ENCODE results near the gene MAP2.

MAP2 gene

DNA sequence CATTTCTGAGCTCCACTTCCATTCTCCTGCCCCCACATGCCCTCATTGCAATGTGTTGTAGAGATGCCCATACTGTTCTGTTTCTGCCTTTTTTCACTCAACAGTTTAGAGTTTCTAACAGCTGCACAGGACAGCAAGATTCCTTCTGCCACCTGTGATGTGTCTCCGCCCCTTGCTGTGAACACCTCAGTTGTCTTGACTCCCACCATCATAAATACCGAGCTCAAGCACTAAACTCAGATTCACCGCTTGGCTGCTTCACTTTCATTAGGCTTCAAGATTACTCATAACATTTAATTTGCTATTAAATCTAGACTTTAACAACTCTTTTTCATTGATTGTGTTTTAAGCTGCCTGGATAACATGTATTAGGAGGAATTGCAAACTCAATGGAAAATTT is 141.0 kb downstream of the MAP2 start:
- H3K9me3 Mint-ChIP-seq (ENCODE audit: low read depth), result no peaks in the 10 kb centered on the region
- H3K27me3 Mint-ChIP-seq, result no peaks in the 10 kb centered on the region
- H3K27ac Mint-ChIP-seq, result no peak overlapping the region
- H3K4me1 Mint-ChIP-seq (ENCODE audit: low read depth), result no peaks in the 10 kb centered on the region
- no peak overlapping the region for H3K4me3 Mint-ChIP-seq
- no peaks in the 10 kb centered on the region for H3K36me3 Mint-ChIP-seq

DNA sequence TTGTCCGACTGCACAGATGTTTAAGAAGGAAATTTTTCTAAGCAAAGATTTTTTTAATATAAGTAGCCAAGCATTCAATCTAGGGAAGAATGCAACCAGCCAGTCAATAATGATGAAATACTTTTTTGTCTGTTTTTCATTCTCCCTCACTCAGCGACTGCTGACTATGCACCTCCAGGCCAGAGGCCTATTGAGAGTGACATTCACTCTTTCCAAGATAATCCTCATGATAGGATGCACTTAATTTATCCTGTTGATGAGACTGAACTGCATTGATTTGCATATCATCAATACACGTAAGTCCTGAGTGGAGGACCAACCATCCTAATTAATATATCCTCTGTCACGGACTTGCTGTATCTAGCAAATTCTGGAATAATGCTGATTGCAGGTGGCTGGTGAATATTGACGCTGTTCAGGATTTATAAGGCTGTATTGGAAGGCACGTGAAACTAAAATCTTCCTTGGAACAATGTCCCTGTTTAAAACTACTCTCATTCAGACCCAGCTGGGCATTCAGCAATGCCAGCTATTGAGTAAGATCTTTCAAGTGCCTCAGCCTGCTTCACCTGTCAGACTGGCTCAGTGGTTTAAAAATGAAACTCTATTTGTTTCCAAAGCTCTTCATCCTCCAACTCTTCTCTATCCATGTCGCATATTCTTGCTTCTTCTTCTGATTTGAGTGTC is 142.2 kb downstream of the MAP2 start:
- Mint-ChIP-seq H3K9me3 (ENCODE audit: low read depth) (no peaks in the 10 kb centered on the region), H3K27me3 (no peaks in the 10 kb centered on the region), H3K27ac (no peak overlapping the region), H3K4me3 (no peak overlapping the region), H3K4me1 (ENCODE audit: low read depth) (no peaks in the 10 kb centered on the region), H3K36me3 (no peaks in the 10 kb centered on the region)

DNA sequence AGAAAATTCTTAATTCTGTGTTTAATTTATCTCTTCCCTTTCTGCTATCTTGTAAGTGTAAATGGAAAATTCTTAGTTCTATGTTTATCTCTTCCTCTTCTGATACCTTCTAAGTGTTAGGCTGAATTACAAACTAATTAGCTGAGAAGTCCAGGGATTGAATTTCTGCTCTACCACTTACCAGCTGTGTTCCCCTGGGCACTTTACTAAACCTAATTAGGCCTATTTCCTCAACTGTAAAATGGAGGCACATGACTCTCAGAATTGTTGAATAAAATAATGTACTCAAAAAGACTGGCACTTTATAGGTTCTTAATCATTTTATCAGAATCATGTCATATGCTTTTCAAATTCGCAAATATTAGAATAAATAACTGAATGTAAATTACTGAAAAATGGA is 146.3 kb downstream of the MAP2 start:
- no peak overlapping the region for H3K27ac Mint-ChIP-seq
- H3K9me3 Mint-ChIP-seq (ENCODE audit: low read depth), result no peaks in the 10 kb centered on the region
- no peak overlapping the region for H3K4me3 Mint-ChIP-seq
- no peaks in the 10 kb centered on the region for H3K36me3 Mint-ChIP-seq
- no peaks in the 10 kb centered on the region for H3K27me3 Mint-ChIP-seq
- no peaks in the 10 kb centered on the region for H3K4me1 Mint-ChIP-seq (ENCODE audit: low read depth)

DNA sequence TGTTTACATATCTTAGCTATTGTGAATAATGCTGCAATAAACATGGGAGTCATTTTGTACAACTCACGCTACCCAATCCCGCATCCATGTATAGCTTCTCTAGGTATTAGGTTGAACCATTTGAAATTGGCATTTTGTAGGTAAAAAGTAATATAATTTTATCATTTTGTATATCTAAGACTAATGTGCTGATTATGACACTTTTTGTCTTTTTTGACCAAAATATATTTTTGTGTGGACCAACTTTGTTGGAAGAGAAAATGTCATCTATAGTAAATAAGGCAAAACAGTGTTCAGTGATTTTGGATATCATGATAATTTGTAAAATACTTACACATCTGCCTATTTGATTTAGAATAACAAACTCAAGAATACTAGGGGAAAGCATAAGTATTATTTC is 150.7 kb downstream of the MAP2 start:
- Mint-ChIP-seq H3K4me1 (ENCODE audit: low read depth) (no peaks in the 10 kb centered on the region), H3K27ac (no peak overlapping the region), H3K9me3 (ENCODE audit: low read depth) (no peaks in the 10 kb centered on the region), H3K36me3 (no peaks in the 10 kb centered on the region), H3K27me3 (peaks cover 3% of the 10 kb centered on the region), H3K4me3 (no peak overlapping the region)

DNA sequence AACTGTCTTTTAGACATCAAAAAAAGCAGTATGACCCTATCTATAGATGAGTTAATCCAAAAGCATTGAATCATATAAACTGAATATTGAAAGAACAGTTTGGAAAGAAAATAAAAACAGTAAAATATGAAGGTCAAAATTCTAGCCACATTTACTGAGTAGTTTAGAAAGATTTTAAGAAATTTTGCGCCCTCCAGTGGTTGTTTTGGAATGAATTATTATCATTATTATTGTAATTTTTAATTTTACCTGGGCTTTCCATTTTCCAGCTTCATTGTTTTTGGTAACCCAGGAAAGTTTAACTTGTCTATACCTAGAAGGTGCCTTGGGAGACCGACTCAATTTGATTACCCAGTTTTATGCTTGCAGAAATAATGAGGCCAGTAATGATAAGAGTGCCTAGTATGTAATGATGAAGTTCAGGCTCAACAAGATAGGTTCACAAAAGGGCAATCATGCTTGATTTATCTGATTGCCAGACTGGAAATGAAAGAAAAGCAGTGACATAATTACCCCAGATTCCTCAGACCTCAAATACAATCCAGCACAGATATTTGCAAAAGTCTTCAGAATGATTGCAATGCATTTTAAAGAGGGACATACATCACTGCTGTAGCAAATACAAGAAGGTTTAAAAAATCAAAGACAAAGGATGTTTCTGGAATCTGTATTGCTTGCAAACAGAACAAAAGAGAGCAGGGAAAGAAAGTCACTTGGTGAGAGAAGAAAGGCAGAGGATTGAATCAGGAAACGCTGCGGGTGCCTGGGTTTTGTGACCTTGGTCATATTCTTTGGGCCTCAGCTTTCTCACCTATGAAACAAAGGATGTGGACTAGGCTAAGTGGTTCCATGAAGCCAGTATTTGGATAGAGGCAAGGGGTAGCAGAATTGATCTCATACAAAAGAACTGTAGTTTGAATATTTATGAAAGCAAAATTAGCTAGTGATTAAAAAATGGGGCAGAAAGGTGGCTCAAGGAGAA is 153.8 kb downstream of the MAP2 start:
- Mint-ChIP-seq H3K9me3 (ENCODE audit: low read depth) (no peaks in the 10 kb centered on the region), H3K27ac (no peak overlapping the region), H3K4me3 (no peak overlapping the region), H3K4me1 (ENCODE audit: low read depth) (no peaks in the 10 kb centered on the region), H3K27me3 (peaks cover 3% of the 10 kb centered on the region), H3K36me3 (no peaks in the 10 kb centered on the region)

DNA sequence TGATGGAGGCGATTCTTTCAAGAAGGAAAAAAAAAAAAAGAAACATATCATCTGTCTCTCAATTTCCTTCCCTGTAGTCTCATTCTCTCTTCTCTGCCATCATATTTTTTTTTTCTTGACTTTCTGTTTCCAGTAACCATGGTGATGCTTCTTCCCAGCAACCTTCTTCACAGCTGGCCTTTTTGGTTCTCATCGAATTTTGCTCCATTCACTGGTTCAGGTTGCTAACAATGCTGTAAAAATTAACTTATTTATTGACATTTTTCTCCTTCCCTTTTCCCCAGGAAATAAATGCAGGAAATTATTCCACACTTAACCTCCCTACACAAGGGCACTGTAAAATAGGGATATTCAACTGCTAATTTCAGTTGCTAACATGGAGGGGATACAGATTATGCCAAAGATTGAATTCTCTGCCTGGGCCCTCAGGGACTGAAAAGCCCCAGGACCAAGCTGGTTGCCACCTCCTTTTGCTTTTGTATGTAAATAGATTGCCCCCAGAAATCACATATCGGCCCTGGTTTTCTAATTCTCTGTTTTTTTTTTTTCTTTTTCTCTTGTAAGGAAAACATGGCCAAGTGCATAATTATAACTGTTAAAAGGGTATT is 154.7 kb downstream of the MAP2 start:
- no peaks in the 10 kb centered on the region for H3K4me1 Mint-ChIP-seq (ENCODE audit: low read depth)
- H3K36me3 Mint-ChIP-seq, result no peaks in the 10 kb centered on the region
- H3K27me3 Mint-ChIP-seq, result peaks cover 3% of the 10 kb centered on the region
- H3K9me3 Mint-ChIP-seq (ENCODE audit: low read depth), result no peaks in the 10 kb centered on the region
- no peak overlapping the region for H3K27ac Mint-ChIP-seq
- H3K4me3 Mint-ChIP-seq, result no peak overlapping the region

DNA sequence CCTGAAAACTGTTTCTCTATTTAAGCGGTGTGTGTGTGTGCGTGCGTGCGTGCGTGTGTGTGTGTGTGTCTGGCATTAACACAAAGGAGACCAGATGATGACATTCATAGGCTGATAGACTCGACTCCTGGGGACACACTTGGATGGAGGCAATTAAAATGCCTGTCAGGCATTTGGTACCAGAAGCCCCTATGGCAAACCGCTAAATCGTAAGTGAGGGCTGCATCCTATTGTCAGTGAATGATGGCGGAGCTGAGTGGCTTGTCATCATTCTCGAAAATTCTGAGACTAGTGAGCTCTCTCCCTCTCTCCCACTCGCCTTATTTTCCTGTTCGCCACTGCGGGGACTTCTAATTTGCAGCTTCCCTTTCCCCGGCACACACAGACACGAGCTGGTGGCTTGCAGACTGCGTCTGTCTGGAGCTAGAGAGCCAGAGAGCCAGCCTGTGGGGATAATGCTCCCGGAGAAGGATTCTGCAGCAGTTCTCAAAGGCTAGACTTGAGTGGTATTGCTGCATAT is 155.4 kb downstream of the MAP2 start:
- Mint-ChIP-seq H3K27ac (no peak overlapping the region), H3K4me3 (peak overlapping the region; percentile 25), H3K9me3 (ENCODE audit: low read depth) (no peaks in the 10 kb centered on the region), H3K4me1 (ENCODE audit: low read depth) (no peaks in the 10 kb centered on the region), H3K27me3 (peaks cover 3% of the 10 kb centered on the region), H3K36me3 (no peaks in the 10 kb centered on the region)

DNA sequence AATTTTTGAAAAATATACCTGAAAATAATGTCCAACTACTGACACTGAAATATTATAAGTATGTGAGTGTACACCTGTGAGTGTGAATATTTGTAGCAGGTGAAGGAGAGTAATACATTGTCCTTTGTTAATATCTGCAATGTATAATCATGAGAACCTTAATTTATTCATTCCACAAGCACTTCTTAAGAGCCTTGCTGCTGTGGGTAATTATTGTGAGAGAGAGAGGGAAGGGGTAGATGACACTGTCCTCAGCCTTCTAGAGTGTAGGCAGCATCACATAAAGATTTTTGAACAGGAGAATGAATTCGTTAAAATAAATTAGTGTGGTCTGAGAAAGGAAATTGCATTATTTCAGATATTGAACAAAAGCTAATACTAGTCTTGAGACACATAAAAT is 157.2 kb downstream of the MAP2 start:
- H3K4me1 Mint-ChIP-seq (ENCODE audit: low read depth), result no peaks in the 10 kb centered on the region
- H3K36me3 Mint-ChIP-seq, result no peaks in the 10 kb centered on the region
- H3K4me3 Mint-ChIP-seq, result no peak overlapping the region
- H3K9me3 Mint-ChIP-seq (ENCODE audit: low read depth), result no peaks in the 10 kb centered on the region
- peaks cover 2% of the 10 kb centered on the region for H3K27me3 Mint-ChIP-seq
- H3K27ac Mint-ChIP-seq, result no peak overlapping the region

DNA sequence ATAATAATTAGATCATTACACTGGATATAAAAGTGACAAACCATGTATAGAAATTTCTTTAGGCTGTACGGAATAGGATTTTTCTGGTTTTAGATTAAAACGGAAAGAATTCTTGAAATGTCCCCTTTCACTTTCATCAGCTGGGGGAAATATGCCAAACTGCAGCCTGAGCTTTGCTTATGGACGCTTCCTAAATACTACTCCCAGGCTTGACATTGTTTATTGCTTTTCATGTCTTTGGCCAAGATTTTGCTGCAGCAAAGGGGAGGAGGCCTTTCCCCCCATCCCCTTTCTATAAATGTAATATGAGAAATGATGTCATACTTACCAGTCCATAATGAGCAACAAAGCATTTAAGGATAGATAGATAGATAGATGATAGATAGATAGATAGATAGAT is 158.4 kb downstream of the MAP2 start:
- Mint-ChIP-seq H3K9me3 (ENCODE audit: low read depth) (no peaks in the 10 kb centered on the region), H3K4me3 (no peak overlapping the region), H3K27ac (no peak overlapping the region)

DNA sequence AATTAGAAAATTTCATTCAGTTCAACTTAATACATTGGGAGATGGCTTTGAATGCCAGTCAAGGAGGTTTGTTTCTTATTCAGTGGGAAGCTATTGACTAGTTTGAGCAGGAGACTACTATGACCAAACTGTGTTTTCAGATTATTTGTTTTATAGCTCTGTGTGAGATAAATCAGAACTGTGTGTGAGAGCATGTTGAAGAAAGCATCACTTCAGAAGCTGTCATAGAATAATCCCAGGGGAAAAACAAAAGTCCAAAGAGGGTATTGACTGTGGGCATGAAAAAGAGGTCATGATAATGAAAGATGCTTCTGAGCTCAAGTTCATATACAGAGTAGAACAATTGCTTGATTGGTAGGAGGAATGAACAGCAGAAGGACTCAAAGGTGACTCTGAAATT is 160.6 kb downstream of the MAP2 start:
- Mint-ChIP-seq H3K27ac (no peak overlapping the region), H3K4me1 (ENCODE audit: low read depth) (no peaks in the 10 kb centered on the region), H3K4me3 (no peak overlapping the region), H3K36me3 (no peaks in the 10 kb centered on the region), H3K27me3 (peaks cover 2% of the 10 kb centered on the region), H3K9me3 (ENCODE audit: low read depth) (no peaks in the 10 kb centered on the region)

More for the DNA sequence above, 158.4 kb downstream of the MAP2 start:
- no peaks in the 10 kb centered on the region for H3K36me3 Mint-ChIP-seq
- H3K27me3 Mint-ChIP-seq, result peaks cover 2% of the 10 kb centered on the region
- H3K4me1 Mint-ChIP-seq (ENCODE audit: low read depth), result no peaks in the 10 kb centered on the region

DNA sequence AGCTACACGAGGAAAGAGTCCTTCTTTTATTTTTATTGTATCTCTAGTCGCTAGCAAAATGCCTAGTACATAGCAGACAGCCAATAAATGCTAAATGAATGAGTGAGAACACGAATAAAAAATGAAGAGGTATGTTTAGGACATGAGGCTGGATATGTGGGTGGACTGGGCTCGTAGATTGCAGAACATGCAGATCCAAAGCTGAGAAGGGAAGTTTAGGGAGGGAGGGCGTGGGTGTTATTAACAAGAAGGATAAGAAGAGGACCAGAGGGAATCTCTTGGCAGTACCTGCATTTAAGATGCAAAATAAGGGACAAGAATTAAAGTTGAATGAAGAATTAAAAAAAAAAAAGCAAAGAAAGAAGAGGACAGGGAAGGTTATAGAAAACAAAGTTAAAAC is 161.1 kb downstream of the MAP2 start:
- Mint-ChIP-seq H3K4me1 (ENCODE audit: low read depth) (no peaks in the 10 kb centered on the region), H3K36me3 (no peaks in the 10 kb centered on the region), H3K27me3 (peaks cover 2% of the 10 kb centered on the region), H3K9me3 (ENCODE audit: low read depth) (no peaks in the 10 kb centered on the region), H3K4me3 (no peak overlapping the region), H3K27ac (no peak overlapping the region)

DNA sequence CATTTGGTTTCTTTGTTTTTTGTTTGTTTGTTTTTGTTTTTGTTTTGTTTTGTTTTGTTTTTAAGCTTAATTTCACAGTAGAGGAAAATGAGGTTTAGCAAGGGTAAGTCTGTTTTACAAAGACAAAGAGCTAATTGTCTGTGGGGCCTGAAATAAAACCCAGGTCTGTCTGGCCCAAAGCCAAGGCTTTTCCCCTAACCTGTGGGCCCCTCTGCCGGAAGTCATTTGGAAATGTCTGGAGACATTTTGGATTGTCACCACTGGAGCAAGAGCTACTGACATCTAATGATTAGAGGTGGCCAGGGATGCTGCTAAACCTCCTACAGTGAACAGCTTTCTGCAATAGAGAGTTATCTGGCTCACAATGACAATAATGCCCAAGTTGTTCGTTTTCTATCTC is 167.2 kb downstream of the MAP2 start:
- H3K36me3 Mint-ChIP-seq, result no peaks in the 10 kb centered on the region
- no peaks in the 10 kb centered on the region for H3K9me3 Mint-ChIP-seq (ENCODE audit: low read depth)
- H3K27ac Mint-ChIP-seq, result no peak overlapping the region
- no peak overlapping the region for H3K4me3 Mint-ChIP-seq
- no peaks in the 10 kb centered on the region for H3K4me1 Mint-ChIP-seq (ENCODE audit: low read depth)
- no peaks in the 10 kb centered on the region for H3K27me3 Mint-ChIP-seq

DNA sequence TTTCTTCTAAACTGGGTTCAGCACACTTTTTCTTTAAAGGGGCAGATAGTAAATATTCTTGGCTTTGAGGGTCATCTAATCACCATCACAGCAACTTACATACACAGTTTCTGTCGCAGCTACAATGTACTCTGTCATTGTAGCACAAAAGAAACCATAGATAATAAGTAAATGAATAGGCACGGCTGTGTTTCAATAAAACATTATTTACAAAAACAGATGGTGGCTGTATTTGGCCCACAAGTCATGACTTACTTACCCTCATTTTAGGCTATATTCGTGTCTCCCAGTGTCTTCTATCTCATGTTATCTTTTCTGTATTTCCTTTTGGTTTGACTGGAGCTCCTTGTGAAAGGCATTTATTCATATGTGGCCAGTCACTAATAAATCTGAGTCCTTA is 168.3 kb downstream of the MAP2 start:
- Mint-ChIP-seq H3K9me3 (ENCODE audit: low read depth) (no peaks in the 10 kb centered on the region), H3K36me3 (no peaks in the 10 kb centered on the region), H3K27me3 (no peaks in the 10 kb centered on the region), H3K4me3 (no peak overlapping the region), H3K27ac (no peak overlapping the region), H3K4me1 (ENCODE audit: low read depth) (no peaks in the 10 kb centered on the region)

DNA sequence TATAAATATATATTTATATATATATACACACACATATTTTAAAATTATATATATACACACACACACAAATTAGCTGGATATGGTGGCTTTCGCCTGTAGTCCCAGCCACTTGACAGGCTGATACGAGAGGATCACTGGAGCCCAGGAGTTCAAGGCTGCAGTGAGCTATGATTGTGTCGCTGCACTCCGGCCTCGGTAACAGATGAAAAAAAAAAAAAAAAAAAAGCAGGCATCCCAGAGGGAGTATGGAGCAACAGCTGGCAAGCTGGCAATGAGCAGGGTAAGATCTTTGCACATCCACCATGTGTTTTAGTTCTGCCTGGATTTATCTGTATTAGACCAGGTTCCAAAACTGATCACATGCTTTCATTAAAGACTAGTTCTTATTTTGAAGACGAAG is 170.1 kb downstream of the MAP2 start:
- no peaks in the 10 kb centered on the region for H3K27me3 Mint-ChIP-seq
- H3K4me3 Mint-ChIP-seq, result no peak overlapping the region
- H3K9me3 Mint-ChIP-seq (ENCODE audit: low read depth), result no peaks in the 10 kb centered on the region
- H3K4me1 Mint-ChIP-seq (ENCODE audit: low read depth), result no peaks in the 10 kb centered on the region
- no peaks in the 10 kb centered on the region for H3K36me3 Mint-ChIP-seq
- H3K27ac Mint-ChIP-seq, result no peak overlapping the region

DNA sequence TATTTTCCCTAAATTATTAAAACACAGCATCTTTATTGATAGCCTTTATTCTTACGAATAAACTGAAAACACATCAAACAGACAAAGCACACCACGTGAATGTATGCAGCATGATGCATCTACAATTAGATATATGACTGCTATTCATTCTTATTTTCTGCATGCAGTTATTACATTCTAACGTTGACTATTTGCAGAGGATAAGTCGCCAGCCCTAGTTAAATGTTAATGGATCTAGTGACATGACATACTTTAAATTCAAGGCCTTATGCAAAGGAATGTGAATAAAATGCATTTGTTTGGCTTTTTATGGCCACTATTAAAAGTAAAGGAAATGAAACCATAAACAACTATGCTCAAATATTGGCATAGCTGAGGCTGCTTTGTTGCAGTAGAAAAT is 172.4 kb downstream of the MAP2 start:
- H3K4me3 Mint-ChIP-seq, result no peak overlapping the region
- no peak overlapping the region for H3K27ac Mint-ChIP-seq
- no peaks in the 10 kb centered on the region for H3K9me3 Mint-ChIP-seq (ENCODE audit: low read depth)
- no peaks in the 10 kb centered on the region for H3K27me3 Mint-ChIP-seq
- H3K36me3 Mint-ChIP-seq, result no peaks in the 10 kb centered on the region
- no peaks in the 10 kb centered on the region for H3K4me1 Mint-ChIP-seq (ENCODE audit: low read depth)
